Stomach (tissue), 4 donors: ENCODE measurements around the gene CDH1.
A peak's percentile ranks its signal among the peaks of the same experiment; 100 is the strongest.

Experiments used
- CTCF ChIP-seq, 7 experiments: fragments of 450-650 bp in 4 of 7; fragments of 200-600 bp in 3 of 7; sonication (generic) in 3 of 7; IDR thresholded peaks; one replicate each; pipeline ENCODE4 v1.5.1; 2016 to 2019; ENCODE audit warnings: antibody characterized with exemption in 7 of 7, control low read depth in 2 of 7, mild to moderate bottlenecking in 1 of 7
- EP300 ChIP-seq: sonication (generic); formaldehyde crosslinking; IDR thresholded peaks from one replicate; pipeline ENCODE4 v1.6.1; 2017; ENCODE audit warnings: antibody characterized with exemption
- POLR2A ChIP-seq, 4 donors: fragments of 450-650 bp; IDR thresholded peaks; one replicate each; pipeline ENCODE4 v1.6.1; 2016; ENCODE audit warnings: antibody characterized with exemption in 4 of 4, control low read depth in 2 of 4, mild to moderate bottlenecking in 1 of 4, moderate library complexity in 1 of 4

GRCh38 chr16:68800257-68800875, 63.3 kb downstream of the CDH1 start:
- TF ChIP-seq POLR2A (IDR thresholded peaks at IDR 0.05) (no peak), CTCF (IDR thresholded peaks at IDR 0.05) (peak in 5 of 7 experiments; percentile 52 to 66 (median 64)), EP300 (no peak)
